8988T (cell line): ENCODE results near the gene TBL1XR1.

Source experiments
- DNase-seq: peaks from one replicate; pipeline ENCODE4 v3.0.0; 2011

TBL1XR1 gene

GRCh38 chr3:177197041-177197726 lies at the start of gene TBL1XR1:
TSS of gene TBL1XR1 (minus strand) at chr3:177197482. CDS start at chr3:177064977, 132,505 bp downstream.
- DNase-seq, result peak; percentile 96

GRCh38 chr3:177245250-177245649 lies 48.0 kb upstream of the TBL1XR1 start:
- no peak for DNase-seq

GRCh38 chr3:177244606-177245005 lies 47.3 kb upstream of the TBL1XR1 start:
- DNase-seq, result no peak

GRCh38 chr3:177238686-177239216 lies 41.5 kb upstream of the TBL1XR1 start:
- DNase-seq, result no peak

- DNase-seq, result no peak
These were observed 39.9 kb upstream of the TBL1XR1 start for GRCh38 chr3:177237206-177237605.

GRCh38 chr3:177236704-177237103 lies 39.4 kb upstream of the TBL1XR1 start:
- no peak for DNase-seq

GRCh38 chr3:177234121-177234520 lies 36.8 kb upstream of the TBL1XR1 start:
- no peak for DNase-seq

- no peak for DNase-seq
These were observed 34.0 kb upstream of the TBL1XR1 start for GRCh38 chr3:177231242-177231641.

GRCh38 chr3:177230641-177231040 lies 33.4 kb upstream of the TBL1XR1 start:
- no peak for DNase-seq

GRCh38 chr3:177229791-177230190 lies 32.5 kb upstream of the TBL1XR1 start:
- DNase-seq, result no peak

- DNase-seq, result no peak
These were observed 31.4 kb upstream of the TBL1XR1 start for GRCh38 chr3:177228601-177229190.

GRCh38 chr3:177224414-177224813 lies 27.1 kb upstream of the TBL1XR1 start:
- DNase-seq, result no peak

GRCh38 chr3:177221744-177222143 lies 24.5 kb upstream of the TBL1XR1 start:
- no peak for DNase-seq

GRCh38 chr3:177220136-177220974 lies 23.1 kb upstream of the TBL1XR1 start:
- DNase-seq, result no peak

- no peak for DNase-seq
These were observed 16.7 kb upstream of the TBL1XR1 start for GRCh38 chr3:177213801-177214535.

- DNase-seq, result no peak
These were observed 15.5 kb upstream of the TBL1XR1 start for GRCh38 chr3:177212756-177213155.

- DNase-seq, result no peak
These were observed 15.0 kb upstream of the TBL1XR1 start for GRCh38 chr3:177212278-177212610.

GRCh38 chr3:177211503-177212277 lies 14.4 kb upstream of the TBL1XR1 start:
- no peak for DNase-seq

- no peak for DNase-seq
These were observed 13.6 kb upstream of the TBL1XR1 start for GRCh38 chr3:177210744-177211502.

GRCh38 chr3:177209509-177209908 lies 12.2 kb upstream of the TBL1XR1 start:
- no peak for DNase-seq

- DNase-seq, result no peak
These were observed 11.5 kb upstream of the TBL1XR1 start for GRCh38 chr3:177208781-177209180.
